Ascending aorta (tissue), 2 donors: ENCODE data around the gene DLGAP3. TPM values are rescaled to one million over a fixed set of nuclear protein-coding genes. Genes with fewer than 3 reads are reported as not detected.

ENCODE experiments used
- DNase-seq, 2 donors: peaks; one replicate each; pipeline ENCODE4 v3.0.0-alpha.2; 2019; ENCODE audit warnings: low spot score in 2 of 2
- H3K27ac ChIP-seq, 2 donors: fragments of 200-600 bp; sonication (generic); one replicate each; pipeline ENCODE4 v1.5.1; 2016 to 2017; ENCODE audit warnings: mild to moderate bottlenecking in 1 of 2
- H3K27me3 ChIP-seq: fragments of 200-600 bp; sonication (generic); one replicate; pipeline ENCODE4 v1.5.1; 2017
- H3K36me3 ChIP-seq, 2 donors: fragments of 200-600 bp; sonication (generic); one replicate each; pipeline ENCODE4 v1.5.1; 2016
- H3K4me1 ChIP-seq, 2 donors: fragments of 200-600 bp; sonication (generic); one replicate each; pipeline ENCODE4 v1.5.1; 2016 to 2017; ENCODE audit warnings: mild to moderate bottlenecking in 1 of 2
- H3K4me3 ChIP-seq, 2 donors: fragments of 200-600 bp; sonication (generic); one replicate each; pipeline ENCODE4 v1.5.1; 2016 to 2017; ENCODE audit warnings: mild to moderate bottlenecking in 1 of 2
- H3K9me3 ChIP-seq, 2 donors: fragments of 200-600 bp; sonication (generic); one replicate each; pipeline ENCODE4 v1.5.1; 2016
- CTCF ChIP-seq, 3 experiments: fragments of 200-600 bp in 2 of 3; fragments of 450-650 bp in 1 of 3; sonication (generic) in 2 of 3; IDR thresholded peaks; one replicate each; pipeline ENCODE4 v1.5.1; 2016 to 2019; ENCODE audit warnings: antibody characterized with exemption in 3 of 3, mild to moderate bottlenecking in 1 of 3, moderate library complexity in 1 of 3
- intact Hi-C: fragments of 100-400 bp; cut with DNase I; formaldehyde crosslinking; loops from one replicate; pipeline ENCODE4 v1.15.1; 2023
- total RNA-seq: library from RNA; depleted of rRNA; stranded (reverse); fragments of >200 nt; gene quantifications from one replicate; pipeline ENCODE4 v1.1.0, GENCODE V29; 2016

DLGAP3 gene
- total RNA-seq, 1 donor from 2014 or later = not detected

GRCh38 chr1:34851431-34852105 is 77.9 kb downstream of the DLGAP3 start:
- H3K4me1 ChIP-seq = peaks cover 8 to 25% of the 10 kb centered on the region in 2 donors
- peaks cover 15 to 27% of the 10 kb centered on the region in 2 donors for H3K36me3 ChIP-seq
- no peaks in the 10 kb centered on the region for H3K9me3 ChIP-seq
- H3K4me3 ChIP-seq = peak overlapping the region; percentile 0 to 18
- no peaks in the 10 kb centered on the region for H3K27me3 ChIP-seq
- intact Hi-C loops = loop anchor here (1.0 to 10.0 kb wide), 4 partner anchors 15 to 793 kb away; partner anchors contain the start of genes PSMB2 and TMEM35B
- peak overlapping the region; percentile 64 to 73 for H3K27ac ChIP-seq
- peak; percentile 54 to 91 for DNase-seq
- TF ChIP-seq CTCF (IDR thresholded peaks at IDR 0.05) = no peak

GRCh38 chr1:34850382-34850781 is 79.1 kb downstream of the DLGAP3 start:
- Histone ChIP-seq H3K36me3 (peaks cover 10 to 22% of the 10 kb centered on the region in 2 donors), H3K27ac (peak overlapping the region; percentile 64 to 73), H3K4me3 (no peak overlapping the region), H3K4me1 (peaks cover 8 to 25% of the 10 kb centered on the region in 2 donors), H3K9me3 (no peaks in the 10 kb centered on the region), H3K27me3 (no peaks in the 10 kb centered on the region)
- no peak for DNase-seq
- no peak for TF ChIP-seq CTCF (IDR thresholded peaks at IDR 0.05)
- intact Hi-C loops = loop anchor here (2.0 to 10.0 kb wide), 3 partner anchors 14 to 794 kb away; partner anchors contain the start of genes PSMB2 and TMEM35B

GRCh38 chr1:34847094-34847493 is 82.4 kb downstream of the DLGAP3 start:
- Histone ChIP-seq H3K27ac (no peak overlapping the region), H3K27me3 (no peaks in the 10 kb centered on the region), H3K4me1 (peaks cover 8 to 20% of the 10 kb centered on the region in 2 donors), H3K9me3 (no peaks in the 10 kb centered on the region), H3K4me3 (no peak overlapping the region), H3K36me3 (peaks cover 0 to 4% of the 10 kb centered on the region in 2 donors)
- no peak for DNase-seq
- no peak for TF ChIP-seq CTCF (IDR thresholded peaks at IDR 0.05)
- intact Hi-C loops = no loop called here

GRCh38 chr1:34846265-34846664 is 83.2 kb downstream of the DLGAP3 start:
- Histone ChIP-seq H3K4me3 (no peak overlapping the region), H3K27ac (no peak overlapping the region), H3K4me1 (peaks cover 8 to 15% of the 10 kb centered on the region in 2 donors), H3K27me3 (no peaks in the 10 kb centered on the region), H3K36me3 (peaks cover 0 to 4% of the 10 kb centered on the region in 2 donors), H3K9me3 (no peaks in the 10 kb centered on the region)
- intact Hi-C loops = no loop called here
- DNase-seq = no peak
- no peak for TF ChIP-seq CTCF (IDR thresholded peaks at IDR 0.05)

GRCh38 chr1:34845131-34845901 is 84.1 kb downstream of the DLGAP3 start:
- intact Hi-C loops = no loop called here
- H3K4me3 ChIP-seq = no peak overlapping the region
- H3K27ac ChIP-seq = no peak overlapping the region
- no peaks in the 10 kb centered on the region for H3K9me3 ChIP-seq
- H3K27me3 ChIP-seq = no peaks in the 10 kb centered on the region
- peaks cover 0 to 6% of the 10 kb centered on the region in 2 donors for H3K4me1 ChIP-seq
- DNase-seq = no peak
- H3K36me3 ChIP-seq = peaks cover 0 to 4% of the 10 kb centered on the region in 2 donors
- TF ChIP-seq CTCF (IDR thresholded peaks at IDR 0.05) = no peak
